Endothelial cell of umbilical vein (primary cell): ENCODE data around the gene C1orf226. TPM values are rescaled to one million over a fixed set of nuclear protein-coding genes. Genes with fewer than 3 reads are reported as not detected.

Source experiments
- BruUV-seq: library from RNA; stranded (reverse); fragments of 400-500 nt; replicated peaks from 2 replicates; lab custom pipeline; 2021; lab: Mats Ljungman, UMichigan
- CTCF ChIA-PET: fragments of 300-600, 350-600 bp; sonication (Branson Sonifier 250); formaldehyde crosslinking; loops from one replicate; lab custom pipeline; 2021; ENCODE audit warnings: antibody characterized with exemption, inconsistent platforms; lab: Charles Lee
- POLR2A ChIA-PET: fragments of 300-600, 350-600 bp; sonication (Branson Sonifier 250); formaldehyde crosslinking; loops from one replicate; lab custom pipeline; 2021; ENCODE audit warnings: antibody characterized with exemption, inconsistent platforms; lab: Charles Lee
- DNase-seq: peaks from one replicate; pipeline ENCODE4 v3.0.0-alpha.2; 2011; ENCODE audit warnings: low read depth, low spot score
- FAIRE-seq: peaks from 2 replicates; lab custom pipeline; 2011; peaks lifted over from hg19 to GRCh38; lab: Jason Lieb, UNC
- H2AFZ ChIP-seq: 2 replicates; pipeline ENCODE4 v1.6.0; 2012; ENCODE audit warnings: low read depth, low read length, control low read depth, inconsistent platforms
- H3K27ac ChIP-seq: 2 replicates; pipeline ENCODE4 v1.5.1; 2011; ENCODE audit warnings: low read depth, mild to moderate bottlenecking, control low read depth, low read length, moderate library complexity; ENCODE audit not compliant: insufficient read depth
- H3K27me3 ChIP-seq, 2 experiments: 2 replicates each; pipeline versions ENCODE4 v1.6.0 to v1.6.1; 2011; ENCODE audit warnings: low read length in 2 of 2, mixed read lengths in 1 of 2; ENCODE audit not compliant: control insufficient read depth in 2 of 2, insufficient read depth in 2 of 2
- H3K36me3 ChIP-seq, 2 experiments: 2 replicates in 1 of 2; 3 replicates in 1 of 2; pipeline ENCODE4 v1.5.1; 2011; ENCODE audit warnings: low read length in 2 of 2, mild to moderate bottlenecking in 1 of 2, moderate library complexity in 1 of 2; ENCODE audit not compliant: control insufficient read depth in 2 of 2, insufficient read depth in 2 of 2; ENCODE audit errors: extremely low read depth in 1 of 2
- H3K4me1 ChIP-seq: 3 replicates; pipeline ENCODE4 v1.5.1; 2011; ENCODE audit warnings: mild to moderate bottlenecking, low read length; ENCODE audit not compliant: control insufficient read depth, insufficient read depth; ENCODE audit errors: extremely low read depth
- H3K4me2 ChIP-seq: 2 replicates; pipeline ENCODE4 v1.6.1; 2011; ENCODE audit warnings: low read length, control low read depth, mixed read lengths; ENCODE audit not compliant: insufficient read depth
- H3K4me3 ChIP-seq, 3 experiments: fragments of 200-600 bp in 1 of 3; sonication (generic), shearing (Covaris generic) in 1 of 3; replicated peaks in 1 of 3; 2 replicates each; pipeline ENCODE4 v1.5.1; 2011 to 2016; ENCODE audit warnings: control low read depth in 3 of 3, low read length in 3 of 3, mild to moderate bottlenecking in 2 of 3, inconsistent platforms in 1 of 3, low read depth in 1 of 3, moderate library complexity in 1 of 3; ENCODE audit not compliant: insufficient read depth in 1 of 3
- H3K79me2 ChIP-seq: 2 replicates; pipeline ENCODE4 v1.6.0; 2012; ENCODE audit warnings: low read length, inconsistent platforms; ENCODE audit not compliant: control insufficient read depth, insufficient read depth
- H3K9ac ChIP-seq: replicated peaks from 2 replicates; pipeline ENCODE3; 2011; ENCODE audit warnings: low read length, control low read depth; ENCODE audit not compliant: insufficient read depth; ENCODE audit errors: extremely low read depth
- H3K9me1 ChIP-seq: replicated peaks from 3 replicates; pipeline ENCODE4 v1.6.0; 2011; ENCODE audit warnings: mild to moderate bottlenecking, low read length; ENCODE audit not compliant: control insufficient read depth, insufficient read depth; ENCODE audit errors: extremely low read depth
- H3K9me3 ChIP-seq: replicated peaks from 2 replicates; pipeline ENCODE4 v1.5.1; 2012; ENCODE audit warnings: low read length, inconsistent platforms; ENCODE audit not compliant: control insufficient read depth, insufficient read depth
- H4K20me1 ChIP-seq: replicated peaks from 2 replicates; pipeline ENCODE3; 2011; ENCODE audit warnings: mild to moderate bottlenecking, low read length; ENCODE audit not compliant: control insufficient read depth, insufficient read depth; ENCODE audit errors: extremely low read depth
- CTCF ChIP-seq, 2 donors: IDR thresholded peaks; 1 replicate in 1 of 2; 2 replicates in 1 of 2; pipeline ENCODE4 v1.5.1; 2011; ENCODE audit warnings: low read length in 2 of 2, mild to moderate bottlenecking in 2 of 2, moderate library complexity in 2 of 2, control low read depth in 1 of 2, inconsistent platforms in 1 of 2, low read depth in 1 of 2; ENCODE audit not compliant: insufficient read depth in 1 of 2; ENCODE audit errors: extremely low read depth in 1 of 2
- EZH2 ChIP-seq: IDR thresholded peaks from 2 replicates; pipeline ENCODE4 v1.6.1; 2012; ENCODE audit warnings: borderline replicate concordance, low read depth, mild to moderate bottlenecking, moderate library complexity, low read length, inconsistent platforms; ENCODE audit not compliant: severe bottlenecking
- FOS ChIP-seq: IDR thresholded peaks from 2 replicates; pipeline ENCODE4 v1.6.1; 2011; ENCODE audit warnings: mild to moderate bottlenecking, low read length, moderate library complexity, borderline replicate concordance; ENCODE audit not compliant: insufficient read depth
- GATA2 ChIP-seq: IDR thresholded peaks from 2 replicates; pipeline ENCODE4 v1.7.0; 2011; ENCODE audit warnings: low read depth, mild to moderate bottlenecking, moderate library complexity, mixed read lengths, low read length; ENCODE audit not compliant: insufficient read length, insufficient read depth
- JUN ChIP-seq: IDR thresholded peaks from 2 replicates; pipeline ENCODE4 v1.6.1; 2011; ENCODE audit warnings: borderline replicate concordance, low read depth; ENCODE audit not compliant: insufficient read length, insufficient read depth
- MAX ChIP-seq: IDR thresholded peaks from 2 replicates; pipeline ENCODE4 v1.6.1; 2011; ENCODE audit not compliant: insufficient read depth, insufficient read length
- MYC ChIP-seq: IDR thresholded peaks from one replicate; pipeline ENCODE4 v1.6.1; 2011; ENCODE audit warnings: mild to moderate bottlenecking, low read depth, low read length
- POLR2A ChIP-seq: IDR thresholded peaks from 2 replicates; pipeline ENCODE4 v1.6.1; 2012; ENCODE audit warnings: low read depth, mild to moderate bottlenecking, control low read depth, low read length
- POLR2AphosphoS5 ChIP-seq: IDR thresholded peaks from 2 replicates; pipeline ENCODE4 v1.6.1; 2012; ENCODE audit warnings: low read depth, mild to moderate bottlenecking, control low read depth, low read length, moderate library complexity; ENCODE audit not compliant: insufficient read depth
- dilution Hi-C: fragments of 300-500 bp; cut with MboI; formaldehyde crosslinking; loops from one replicate; pipeline ENCODE4 v1.15.0; 2019; ENCODE audit warnings: low sequenced_read_pairs; ENCODE audit not compliant: extremely low pct_ligation_motif_present
- intact Hi-C: fragments of 100-400 bp; cut with micrococcal nuclease; formaldehyde crosslinking; loops from one replicate; pipeline ENCODE4 v1.10.0; 2022
- polyA plus RNA-seq, 4 experiments: library from polyadenylated mRNA; depleted of rRNA in 3 of 4; stranded (reverse) in 3 of 4; unstranded in 1 of 4; fragments of >200 nt; gene quantifications; 2 replicates each; pipeline versions ENCODE4 v1.2.1 to v1.2.3, GENCODE V29; 2011 to 2012; ENCODE audit warnings: missing spikeins in 1 of 4
- total RNA-seq: library from RNA; stranded (reverse); gene quantifications from 2 replicates; pipeline ENCODE4 v1.2.3, GENCODE V29; 2021

The C1orf226 gene
- total and polyA plus RNA-seq, 2 donors (not counting 3 experiments of a cell fraction or from before 2014, with no cell fraction given), result 2.5 to 4.2 TPM

- FAIRE-seq, result peak; percentile 15
- H3K9me1 ChIP-seq, result no peaks in the 10 kb centered on the region
- no peak overlapping the region for H3K27ac ChIP-seq
- BruUV-seq, result no TSS peak
- no peaks in the 10 kb centered on the region for H3K9me3 ChIP-seq
- ChIA-PET POLR2A (no interaction called here), CTCF (interaction anchor here (1.0 to 1.2 kb wide), 2 partner anchors 30 to 331 kb away, joined by 6 read pairs; no protein-coding TSS in a partner anchor)
- no peak overlapping the region for H3K4me3 ChIP-seq
- H3K9ac ChIP-seq, result no peak overlapping the region
- H3K4me1 ChIP-seq, result no peaks in the 10 kb centered on the region
- no peaks in the 10 kb centered on the region for H3K79me2 ChIP-seq
- H3K36me3 ChIP-seq, result peaks cover 0 to 3% of the 10 kb centered on the region in 2 experiments
- DNase-seq, result peak; percentile 33
- TF ChIP-seq EZH2, result no peak
- no peak for TF ChIP-seq POLR2AphosphoS5
- TF ChIP-seq MYC, result no peak
- no peak for TF ChIP-seq GATA2
- no peak for TF ChIP-seq JUN
- no peak for TF ChIP-seq MAX
- TF ChIP-seq FOS, result no peak
- no peak for TF ChIP-seq POLR2A
- no peak for TF ChIP-seq CTCF (IDR thresholded peaks at IDR 0.05; ENCODE audit: extremely low read depth in 1 of 2, insufficient read depth in 1 of 2, low read depth in 1 of 2, low read length in 2 of 2)
- no peak overlapping the region for H2AFZ ChIP-seq
- no peak overlapping the region for H3K4me2 ChIP-seq
- H3K27me3 ChIP-seq, result no peaks in the 10 kb centered on the region
- intact Hi-C loops, result no loop called here
- dilution Hi-C loops, result no loop called here
- H4K20me1 ChIP-seq, result no peaks in the 10 kb centered on the region
Observed at GRCh38 chr1:162387226-162388082, 5.9 kb downstream of the C1orf226 start.
